ENCODE data around the gene U2AF1L4.
A peak's percentile ranks its signal among the peaks of the same experiment; 100 is the strongest.
"Not testable (repeated sequence)": the region's sequence is repeated elsewhere in the genome, so short reads cannot be mapped to it uniquely, and the experiment has no call there.

Gene U2AF1L4

GRCh38 chr19:35780717-35781116 lies 35.5 kb upstream of the U2AF1L4 start:
- no peak for DNase-seq (ENCODE audit: low read depth, low spot score)

GRCh38 chr19:35780058-35780457 lies 34.8 kb upstream of the U2AF1L4 start:
- no peak for DNase-seq (ENCODE audit: low read depth, low spot score)

GRCh38 chr19:35779033-35779432 lies 33.8 kb upstream of the U2AF1L4 start:
- DNase-seq (ENCODE audit: low read depth, low spot score), result no peak

- no peak for DNase-seq (ENCODE audit: low read depth, low spot score)
Observed at GRCh38 chr19:35777961-35778360, 32.7 kb upstream of the U2AF1L4 start.

GRCh38 chr19:35777086-35777841 lies 32.0 kb upstream of the U2AF1L4 start:
- DNase-seq (ENCODE audit: low read depth, low spot score), result no peak

GRCh38 chr19:35776102-35776788 lies 31.0 kb upstream of the U2AF1L4 start:
- DNase-seq (ENCODE audit: low read depth, low spot score), result no peak

- peak; percentile 97 for DNase-seq (ENCODE audit: low read depth, low spot score)
Observed at GRCh38 chr19:35775298-35776101, 30.3 kb upstream of the U2AF1L4 start, which contains the start of gene ARHGAP33. Gene ARHGAP33, plus strand, starts transcription at chr19:35775564. Its CDS starts 95 bp downstream, at chr19:35775659.

GRCh38 chr19:35775046-35775297 lies 29.8 kb upstream of the U2AF1L4 start:
- DNase-seq (ENCODE audit: low read depth, low spot score), result no peak

- DNase-seq (ENCODE audit: low read depth, low spot score), result no peak
Observed at GRCh38 chr19:35774274-35775045, 29.2 kb upstream of the U2AF1L4 start.

- DNase-seq (ENCODE audit: low read depth, low spot score), result no peak
Observed at GRCh38 chr19:35773020-35773806, 28.0 kb upstream of the U2AF1L4 start.

GRCh38 chr19:35772362-35772761 lies 27.1 kb upstream of the U2AF1L4 start:
- DNase-seq (ENCODE audit: low read depth, low spot score), result not testable (repeated sequence)

- DNase-seq (ENCODE audit: low read depth, low spot score), result no peak
Observed at GRCh38 chr19:35768082-35768421, 22.8 kb upstream of the U2AF1L4 start.

GRCh38 chr19:35767288-35768081 lies 22.3 kb upstream of the U2AF1L4 start:
- DNase-seq (ENCODE audit: low read depth, low spot score), result no peak

GRCh38 chr19:35766571-35767104 lies 21.4 kb upstream of the U2AF1L4 start:
- no peak for DNase-seq (ENCODE audit: low read depth, low spot score)

- no peak for DNase-seq (ENCODE audit: low read depth, low spot score)
Observed at GRCh38 chr19:35764432-35765315, 19.5 kb upstream of the U2AF1L4 start.

GRCh38 chr19:35760711-35761349 lies 15.6 kb upstream of the U2AF1L4 start:
- DNase-seq (ENCODE audit: low read depth, low spot score), result no peak

- DNase-seq (ENCODE audit: low read depth, low spot score), result no peak
Observed at GRCh38 chr19:35759697-35760096, 14.5 kb upstream of the U2AF1L4 start.

Measured in activated naive CD8-positive, alpha-beta T cell treated with anti-CD3 and anti-CD28 coated beads, Interleukin-2, amount 50 U/mL, for 16 hours (primary cell).